C1 segment of cervical spinal cord (tissue), 14 donors: ENCODE measurements around the gene ZNF525.
"Not testable (repeated sequence)": the region's sequence is repeated elsewhere in the genome, so short reads cannot be mapped to it uniquely, and the experiment has no call there.

Experiments used
- DNase-seq, 14 donors: peaks; one replicate each; lab custom pipeline; 2025; lab: John Stamatoyannopoulos, UW

The ZNF525 gene

DNA sequence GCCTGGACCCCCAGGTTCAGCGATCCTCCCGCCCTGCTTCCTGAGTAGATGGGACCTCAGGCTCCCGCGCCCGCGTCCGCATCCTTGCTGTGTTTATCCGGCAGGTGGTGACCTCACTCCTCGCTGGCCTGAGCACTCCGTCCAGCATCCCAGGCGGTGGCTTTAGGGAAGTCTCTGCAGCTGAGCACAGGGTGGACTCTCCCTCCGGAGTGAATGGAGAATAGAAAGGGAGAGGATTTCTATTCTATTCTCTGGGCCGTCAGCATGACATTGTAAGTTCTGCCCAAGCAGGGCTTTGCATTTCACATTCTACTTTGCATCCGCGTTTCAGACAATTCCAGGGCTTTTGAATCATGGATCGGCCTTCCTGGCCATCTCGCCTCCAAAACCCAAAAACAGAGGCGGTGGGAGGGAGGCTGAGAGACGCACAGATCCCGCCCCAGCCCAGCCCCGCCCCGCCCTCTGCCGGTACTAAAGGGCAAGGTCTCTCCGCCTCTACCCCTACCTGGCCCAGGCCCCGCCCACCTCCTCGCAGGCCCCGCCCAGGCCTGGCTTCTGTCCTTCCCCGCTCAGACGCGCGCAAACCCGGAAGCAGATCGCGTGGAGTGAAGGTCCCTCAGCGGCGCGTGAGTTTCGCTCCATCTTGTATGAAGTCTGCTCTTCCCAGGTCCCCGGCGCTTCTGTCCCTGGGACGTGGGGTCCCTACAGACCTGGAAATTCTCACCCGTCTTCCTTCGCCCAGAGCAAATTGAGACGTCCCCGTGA, at the start of gene ZNF525:
TSS of gene ZNF525 (plus strand) at position 572 of the 765 bp plus-strand sequence. CDS start 6,577 bp downstream, outside the sequence.
- peak; percentile 8 to 93 (median 68) for DNase-seq

DNA sequence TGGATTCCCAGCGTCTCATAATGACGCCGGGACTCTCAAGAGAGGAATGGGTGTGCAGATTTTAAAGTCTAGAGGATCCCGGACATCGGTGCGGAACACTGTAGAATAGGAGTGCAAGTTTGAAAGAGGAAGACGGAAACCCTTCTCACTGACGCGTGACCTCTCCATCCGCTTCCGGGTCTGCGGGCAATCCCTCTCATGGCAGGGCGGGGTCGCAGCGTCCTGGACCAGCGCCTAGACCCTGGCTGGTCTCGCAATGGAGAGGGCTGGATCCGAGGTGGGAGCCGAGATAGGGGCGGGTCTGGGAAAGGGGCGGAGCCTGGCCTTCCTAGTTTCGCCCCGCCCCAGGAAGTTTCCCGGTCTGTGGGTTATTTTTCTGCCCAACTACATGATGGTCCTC, 36.5 kb upstream of the ZNF525 start:
- DNase-seq: peak in 2 of 14 donors; percentile 0 to 2

DNA sequence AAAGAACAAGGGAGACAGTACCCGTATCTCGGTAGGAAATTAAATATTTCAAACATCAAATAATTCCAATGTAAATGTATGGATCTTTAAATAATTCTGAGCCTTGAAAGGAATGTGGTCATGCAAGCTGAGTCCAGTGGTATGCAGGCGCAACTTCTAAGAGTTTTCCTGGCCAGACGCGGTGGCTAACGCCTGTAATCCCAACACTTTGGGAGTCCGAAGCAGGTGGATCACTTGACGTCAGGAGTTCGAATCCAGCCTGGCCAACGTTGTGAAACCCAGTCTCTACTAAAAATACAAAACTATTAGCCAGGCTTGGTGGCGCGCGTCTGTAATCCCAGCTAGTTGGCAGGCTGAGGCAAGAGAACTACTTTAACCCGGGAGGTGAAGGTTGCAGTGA, 33.0 kb upstream of the ZNF525 start:
- DNase-seq: no peak

DNA sequence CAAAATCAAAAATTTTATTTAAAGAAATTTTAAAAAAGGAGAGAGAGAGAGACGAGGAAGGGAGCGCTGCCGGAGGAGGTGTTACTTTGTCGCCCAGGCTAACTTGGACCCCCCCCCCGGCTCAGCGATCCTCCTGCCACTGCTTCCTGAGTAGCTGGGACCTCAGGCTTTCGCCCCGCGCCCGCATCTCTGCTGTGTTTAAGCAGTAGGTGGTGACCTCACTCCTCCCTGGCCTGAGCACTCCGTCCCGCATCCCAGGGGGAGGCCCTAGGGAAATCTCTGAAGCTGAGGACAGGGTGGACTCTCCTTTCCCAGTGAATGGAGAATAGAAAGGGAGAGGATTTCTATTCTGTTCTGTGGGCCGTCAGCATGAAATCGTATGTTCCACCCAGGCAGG, 32.4 kb upstream of the ZNF525 start:
- peak in 2 of 14 donors; percentile 29 to 49 for DNase-seq

DNA sequence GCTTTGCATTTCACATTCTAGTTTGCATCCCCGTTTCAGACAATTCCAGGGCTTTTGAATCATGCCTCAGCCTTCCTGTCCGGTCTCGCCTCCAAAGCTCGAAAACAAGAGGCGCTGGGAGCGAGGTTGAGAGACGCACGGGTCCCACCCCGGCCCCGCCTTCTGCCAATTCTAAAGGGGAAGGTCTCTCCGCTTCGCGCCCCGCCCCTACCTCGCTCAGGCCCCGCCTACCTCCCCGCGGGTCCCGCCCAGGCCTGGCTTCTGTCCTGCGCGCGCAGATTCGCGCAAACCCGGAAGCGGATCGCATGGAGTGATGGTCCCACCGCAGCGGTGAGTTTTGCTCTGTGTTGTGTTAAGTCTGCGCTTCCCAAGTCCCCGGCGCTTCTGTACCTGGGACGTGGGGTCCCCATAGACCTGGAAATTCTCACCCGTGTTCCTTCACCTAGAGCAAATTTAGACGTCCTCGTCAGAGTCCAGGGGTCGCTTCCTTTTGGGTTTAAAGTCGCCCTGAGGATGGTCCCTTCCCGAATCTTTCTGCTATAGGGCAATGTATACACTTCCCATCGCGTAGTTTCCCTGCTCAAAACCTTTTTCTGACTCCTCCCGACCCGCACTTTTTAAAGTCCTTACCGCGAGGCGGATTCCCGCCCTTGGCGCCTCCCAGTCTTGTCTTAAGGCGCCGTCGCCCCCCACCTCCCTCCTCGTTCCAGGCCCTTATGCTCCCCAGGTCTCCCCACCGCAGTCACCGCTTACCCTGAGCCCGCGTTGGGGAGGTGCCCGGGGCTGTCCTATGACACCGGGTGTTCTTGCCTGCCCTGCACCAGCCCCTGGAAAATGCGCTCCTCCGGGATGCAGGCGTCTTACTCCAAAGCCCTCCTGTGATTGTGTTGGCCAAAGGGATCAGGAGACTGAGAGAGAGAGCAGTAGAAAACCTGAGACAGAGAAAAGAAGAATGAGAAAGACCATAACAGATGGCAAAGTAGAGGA, 31.7 kb upstream of the ZNF525 start, which contains the start of gene ZNF845:
TSS of gene ZNF845 (plus strand) at position 287 of the 987 bp plus-strand sequence. CDS start 7,559 bp downstream, outside the sequence.
- DNase-seq: peak; percentile 11 to 92 (median 82)

DNA sequence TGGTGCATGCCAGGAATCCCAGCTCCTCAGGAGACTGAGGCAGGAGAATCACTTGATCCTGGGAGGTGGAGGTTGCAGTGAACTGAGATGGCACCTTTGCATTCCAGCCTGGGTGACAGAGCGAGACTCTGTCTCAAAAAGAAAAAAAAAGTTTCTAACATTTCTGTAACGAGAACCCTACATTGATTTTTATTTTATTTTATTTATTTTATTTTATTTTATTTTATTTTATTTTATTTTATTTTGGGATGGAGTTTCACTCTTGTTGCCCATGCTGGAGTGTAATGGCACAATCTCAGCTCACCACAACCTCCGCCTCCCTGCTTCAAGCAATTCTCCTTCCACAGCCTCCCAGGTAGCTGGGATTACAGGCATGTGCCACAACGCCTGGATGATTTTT, 21.1 kb upstream of the ZNF525 start:
- not testable (repeated sequence) for DNase-seq

DNA sequence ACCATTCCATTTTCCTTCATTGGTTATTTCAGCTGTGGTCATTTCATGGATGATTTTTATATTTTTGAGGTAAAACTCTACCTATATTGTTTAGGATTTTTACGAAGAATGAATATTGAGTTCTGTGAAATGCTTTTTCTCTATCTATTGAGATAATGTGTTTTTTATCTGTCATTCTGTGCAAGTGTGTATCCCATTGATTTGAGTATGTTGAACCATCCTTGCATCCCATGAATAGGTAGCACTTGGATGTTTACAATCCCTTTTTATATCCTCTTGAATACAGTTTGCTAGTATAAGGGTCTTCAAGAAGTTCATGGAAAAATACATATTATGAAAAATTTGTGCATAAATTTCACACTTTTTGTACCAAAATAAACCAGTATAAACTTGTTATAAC, 9.8 kb upstream of the ZNF525 start:
- DNase-seq: no peak

DNA sequence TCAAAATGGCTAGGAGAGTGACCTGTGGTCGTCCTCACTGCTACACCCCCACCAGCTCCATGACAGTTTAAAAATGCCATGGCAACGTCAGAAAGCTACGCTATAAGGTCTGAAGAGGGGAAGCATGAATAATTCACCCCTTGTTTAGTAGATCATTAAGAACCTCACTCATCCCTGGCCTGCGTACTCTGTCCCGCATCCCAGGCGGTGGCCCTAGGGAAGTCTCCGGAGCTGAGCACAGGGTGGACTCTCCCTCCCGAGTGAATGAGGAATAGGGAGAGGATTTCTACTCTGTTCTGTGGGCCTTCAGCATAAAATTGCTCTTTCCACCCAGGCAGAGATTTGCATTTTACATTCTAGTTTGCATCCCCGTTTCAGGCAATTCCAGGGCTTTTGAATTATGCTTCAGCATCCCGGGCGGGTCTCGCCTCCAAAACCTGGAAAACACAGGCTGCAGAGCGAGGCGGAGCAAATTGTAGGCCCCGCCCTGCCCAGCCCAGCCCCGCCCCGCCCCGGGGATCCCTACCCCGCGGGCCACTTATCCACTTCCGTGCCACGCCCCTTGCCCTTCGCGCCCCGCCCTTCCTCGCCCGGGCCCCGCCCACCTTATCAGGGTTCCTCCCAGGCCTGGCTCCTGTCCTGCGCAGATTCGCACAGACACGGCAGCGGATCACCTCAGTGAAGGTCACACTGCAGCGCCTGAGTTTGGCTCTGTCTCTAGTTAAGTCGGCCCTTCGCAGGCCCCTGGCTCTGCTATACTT, 7.5 kb upstream of the ZNF525 start:
- DNase-seq: no peak

DNA sequence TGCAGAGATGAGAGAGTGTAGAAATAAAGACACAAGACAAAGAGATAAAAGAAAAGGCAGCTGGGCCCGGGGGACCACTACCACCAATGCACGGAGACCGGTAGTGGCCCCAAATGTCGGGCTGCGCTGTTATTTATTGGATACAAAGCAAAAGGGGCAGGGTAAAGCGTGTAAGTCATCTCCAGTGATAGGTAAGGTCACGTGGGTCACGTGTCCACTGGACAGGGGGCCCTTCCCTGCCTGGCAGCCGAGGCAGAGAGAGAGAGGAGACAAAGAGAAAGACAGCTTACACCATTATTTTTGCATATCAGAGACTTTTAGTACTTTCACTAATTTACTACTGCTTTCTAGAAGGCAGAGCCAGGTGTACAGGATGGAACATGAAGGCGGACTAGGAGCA, 5.4 kb upstream of the ZNF525 start:
- not testable (repeated sequence) for DNase-seq

DNA sequence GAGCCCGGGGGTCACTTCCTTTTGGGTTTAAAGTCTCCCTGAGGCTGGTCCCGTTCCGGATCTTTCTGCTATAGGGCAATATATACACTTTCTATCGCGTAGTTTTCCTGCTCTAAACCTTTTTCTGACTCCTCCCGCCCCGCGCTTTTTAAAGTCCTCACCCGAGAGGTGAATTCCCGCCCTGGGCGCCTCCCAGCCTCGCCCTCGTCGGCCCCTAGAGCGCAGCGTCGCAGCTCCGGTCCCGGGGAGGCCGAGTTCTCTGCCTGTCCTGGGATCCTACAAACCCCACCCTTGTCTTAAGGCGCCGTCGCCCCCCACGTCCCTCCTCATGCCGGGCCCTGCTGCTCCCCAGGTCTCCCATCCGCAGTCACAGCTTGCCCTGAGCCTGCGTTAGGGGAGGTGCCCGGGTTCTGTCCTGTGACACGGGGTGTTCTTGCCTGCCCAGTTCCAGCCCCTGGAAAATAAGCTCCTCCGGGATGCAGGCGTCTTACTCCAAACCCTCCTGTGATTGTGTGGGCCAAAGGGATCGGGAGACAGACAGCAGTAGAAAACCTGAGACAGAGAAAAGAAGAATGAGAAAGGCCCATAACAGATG, 491 bp downstream of the ZNF525 start:
- peak in 1 of 14 donors; percentile 21 for DNase-seq

DNA sequence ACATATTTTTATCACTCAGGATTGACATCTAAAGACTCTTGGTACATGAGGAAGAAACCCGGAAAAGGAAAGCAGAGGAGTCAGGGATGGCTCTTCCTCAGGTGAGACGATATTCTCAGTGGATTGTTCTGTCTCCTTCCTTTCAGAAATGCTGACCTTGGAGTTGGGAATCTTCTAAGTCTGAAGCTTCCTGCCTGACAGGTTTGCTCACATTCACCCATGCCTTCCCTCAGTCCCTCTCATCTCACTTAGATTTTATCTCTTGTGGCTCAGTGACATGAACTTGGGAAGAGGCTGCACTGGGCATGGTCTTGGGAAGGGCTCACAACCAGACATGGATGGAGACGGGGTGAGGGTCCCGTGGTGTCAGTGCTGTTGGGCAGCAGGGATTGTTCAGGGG, 6.7 kb downstream of the ZNF525 start:
- no peak for DNase-seq

DNA sequence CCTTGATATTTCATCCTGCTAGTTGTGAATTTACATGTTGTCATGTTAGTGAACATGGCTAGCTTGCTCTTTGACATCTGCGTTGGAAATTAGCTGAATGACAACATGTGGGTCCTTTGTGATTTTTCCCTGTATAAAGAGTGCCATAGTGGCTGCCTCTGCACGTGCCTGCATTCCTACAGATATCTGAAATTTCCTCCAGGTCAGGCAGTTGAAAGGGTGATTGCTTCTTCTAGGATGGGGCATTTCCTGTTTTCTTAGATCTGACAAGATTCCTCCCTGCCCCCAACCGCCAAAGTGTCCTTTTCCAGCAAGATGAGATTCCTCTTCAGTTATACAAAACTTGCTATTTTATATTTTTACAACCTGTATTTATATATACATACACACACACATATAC, 8.8 kb downstream of the ZNF525 start:
- no peak for DNase-seq

DNA sequence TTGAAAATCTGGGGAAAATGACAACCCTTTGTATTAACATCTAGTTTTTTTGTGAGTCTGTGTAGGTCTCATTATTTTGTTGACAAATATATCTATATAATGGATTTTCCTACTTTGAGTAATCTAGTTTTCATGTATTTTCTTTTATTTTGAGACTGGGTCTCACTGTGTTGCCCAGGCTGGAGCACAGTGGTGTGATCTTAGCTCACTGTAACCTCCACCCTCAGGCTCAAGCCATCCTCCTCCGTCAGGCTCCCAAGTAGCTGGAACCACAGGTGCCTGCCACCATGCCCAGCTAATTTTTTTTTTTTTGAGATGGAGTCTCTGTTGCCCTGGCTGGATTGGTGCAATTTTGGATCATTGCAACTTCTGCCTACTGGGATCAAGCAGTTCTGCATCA, 9.2 kb downstream of the ZNF525 start:
- DNase-seq: no peak

DNA sequence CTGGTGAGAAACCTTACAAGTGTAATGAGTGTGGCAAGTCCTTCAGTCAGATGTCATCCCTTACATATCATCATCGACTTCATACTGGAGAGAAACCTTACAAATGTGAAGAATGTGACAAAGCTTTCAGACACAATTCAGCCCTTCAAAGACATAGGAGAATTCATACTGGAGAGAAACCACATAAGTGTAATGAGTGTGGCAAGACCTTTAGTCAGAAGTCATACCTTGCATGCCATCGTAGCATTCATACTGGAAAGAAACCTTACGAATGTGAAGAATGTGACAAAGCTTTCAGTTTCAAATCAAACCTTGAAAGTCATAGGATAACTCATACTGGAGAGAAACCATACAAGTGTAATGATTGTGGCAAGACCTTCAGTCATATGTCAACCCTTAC, 15.9 kb downstream of the ZNF525 start:
- no peak for DNase-seq

DNA sequence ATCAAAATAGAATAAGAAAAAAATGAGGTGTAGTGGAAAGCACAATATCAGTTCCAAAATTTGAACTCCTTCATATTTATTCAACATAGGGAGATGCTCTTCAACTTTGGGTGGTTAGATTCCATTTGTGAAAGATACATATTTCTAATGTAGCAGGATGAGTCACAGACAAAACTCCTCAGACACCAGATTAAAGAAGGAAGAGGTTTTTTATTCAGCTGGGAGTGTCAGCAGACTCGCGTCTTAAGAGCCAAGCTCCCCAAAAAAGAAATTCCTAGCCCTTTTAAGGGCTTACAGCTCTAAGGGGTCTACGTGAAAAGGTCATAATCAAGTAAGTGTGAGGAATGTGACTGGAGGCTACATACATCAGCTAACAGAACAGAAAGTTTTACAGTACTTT, 22.7 kb downstream of the ZNF525 start:
- no peak for DNase-seq

DNA sequence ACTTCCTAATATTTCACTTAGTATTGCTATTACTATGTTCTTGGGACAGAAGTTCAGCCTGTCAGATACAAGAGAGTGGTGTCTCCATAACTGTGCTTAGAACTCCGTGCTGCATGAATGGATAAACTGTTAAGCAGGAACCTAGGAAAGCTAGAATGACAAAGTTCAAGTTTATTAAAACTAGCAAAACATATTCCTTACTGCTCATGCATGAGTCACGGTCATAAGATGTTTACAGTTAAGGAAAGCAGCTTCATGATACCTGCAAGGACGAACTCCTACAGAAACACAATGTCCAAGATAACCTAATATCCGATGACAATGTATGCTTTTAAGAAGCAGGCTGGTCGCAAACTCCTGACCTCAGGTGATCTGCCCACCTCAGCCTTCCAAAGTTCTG, 23.4 kb downstream of the ZNF525 start:
- DNase-seq: no peak

DNA sequence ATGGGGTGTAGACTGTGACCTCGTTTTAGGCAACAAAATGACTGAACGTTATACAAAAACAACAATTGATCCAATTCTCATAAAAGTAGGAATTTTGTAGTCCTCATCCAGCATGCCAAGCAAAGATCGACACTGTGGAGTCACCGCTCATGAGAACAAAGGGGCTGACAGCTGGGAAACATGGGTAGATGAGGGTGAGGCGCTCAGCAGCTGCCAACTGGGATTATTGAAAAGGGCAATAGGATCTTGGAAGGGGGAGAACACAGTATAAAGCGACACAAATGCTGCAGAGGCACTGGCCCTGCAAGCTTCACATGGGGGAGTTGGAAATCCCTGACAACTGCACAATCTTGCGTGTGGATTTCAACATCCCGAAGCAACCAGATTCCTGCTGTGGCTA, 24.1 kb downstream of the ZNF525 start:
- no peak for DNase-seq

DNA sequence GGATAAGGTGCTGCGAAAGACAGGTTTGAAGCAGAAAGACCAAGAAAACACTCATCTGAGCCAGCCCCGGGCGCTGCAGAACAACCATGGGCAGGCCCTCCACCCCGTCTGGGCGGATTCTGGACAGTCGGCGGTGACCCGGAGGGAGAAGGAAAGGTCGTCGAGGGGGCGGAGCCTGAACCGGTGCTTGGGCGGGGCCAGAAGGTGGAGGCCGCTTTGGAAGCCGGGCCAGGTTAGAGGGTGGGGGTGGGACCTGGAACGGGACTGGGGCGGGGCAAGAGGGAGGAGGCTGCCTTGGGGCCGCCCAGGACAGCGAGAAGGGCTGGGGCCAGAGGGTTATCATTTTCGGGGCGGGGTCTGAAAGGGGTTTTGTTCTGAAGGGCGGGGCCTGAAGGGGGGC, 24.5 kb downstream of the ZNF525 start:
- DNase-seq: peak in 6 of 14 donors; percentile 0 to 51 (median 0)

DNA sequence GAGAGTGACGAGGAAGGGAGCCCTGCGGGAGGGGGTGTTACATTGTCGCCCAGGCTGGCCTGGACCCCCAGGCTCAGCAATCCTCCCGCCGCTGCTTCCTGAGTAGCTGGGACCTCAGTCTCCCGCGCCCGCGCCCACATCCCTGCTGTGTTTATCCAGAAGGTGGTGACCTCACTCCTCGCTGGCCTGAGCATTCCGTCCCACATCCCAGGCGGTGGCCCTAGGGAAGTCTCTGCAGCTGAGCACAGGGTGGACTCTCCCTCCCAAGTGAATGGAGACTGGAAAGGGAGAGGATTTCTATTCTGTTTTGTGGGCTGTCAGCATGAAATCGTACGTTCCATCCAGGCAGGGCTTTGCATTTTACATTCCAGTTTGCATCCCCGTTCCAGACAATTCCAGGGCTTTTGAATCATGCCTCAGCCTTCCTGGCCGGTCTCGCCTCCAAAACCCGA, 29.0 kb downstream of the ZNF525 start:
- peak in 3 of 14 donors; percentile 53 to 72 (median 66) for DNase-seq

DNA sequence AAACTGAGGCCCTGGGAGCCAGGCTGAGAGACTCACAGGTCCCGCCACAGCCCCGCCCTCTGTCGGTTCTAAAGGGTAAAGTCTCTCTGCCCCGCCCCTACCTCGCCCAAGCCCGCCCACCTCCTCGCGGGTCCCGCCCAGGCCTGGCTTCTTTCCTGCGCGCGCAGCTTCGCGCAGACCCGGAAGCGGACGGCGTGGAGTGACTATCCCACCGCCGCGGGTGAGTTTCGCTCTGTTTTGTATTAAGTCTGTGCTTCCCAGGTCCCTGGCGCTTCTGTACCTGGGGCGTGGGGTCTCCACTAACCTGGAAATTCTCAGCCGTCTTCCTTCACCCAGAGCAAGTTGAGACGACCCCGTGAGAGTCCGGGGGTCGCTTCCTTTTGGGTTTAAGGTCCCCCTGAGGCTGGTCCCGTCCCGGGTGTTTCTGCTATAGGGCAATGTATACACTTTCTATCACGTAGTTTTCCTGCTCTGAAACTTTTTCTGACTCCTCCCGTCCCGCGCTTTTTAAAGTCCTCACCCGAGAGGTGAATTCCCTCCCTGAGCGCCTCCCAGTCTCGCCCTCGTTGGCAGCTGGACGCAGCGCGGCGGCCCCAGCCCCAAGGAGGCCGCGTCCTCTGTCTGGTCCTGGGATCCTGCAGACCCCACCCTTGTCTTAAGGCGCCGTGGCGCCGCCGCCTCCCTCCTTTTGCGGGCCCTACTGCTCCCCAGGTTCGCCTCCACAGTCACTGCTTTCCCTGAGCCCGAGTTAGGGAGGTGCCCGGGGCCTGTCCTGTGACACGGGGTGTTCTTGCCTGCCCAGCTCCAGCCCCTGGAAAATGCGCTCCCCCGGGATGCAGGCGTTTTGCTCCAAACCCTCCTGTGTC, 29.7 kb downstream of the ZNF525 start, which contains the start of gene ZNF765:
TSS of gene ZNF765 (plus strand) at position 176 of the 866 bp plus-strand sequence. CDS start 2,867 bp downstream, outside the sequence.
- peak; percentile 42 to 92 (median 84) for DNase-seq
